ENCODE results near the gene NLN. TPM values are rescaled to one million over a fixed set of nuclear protein-coding genes. Genes with fewer than 3 reads are reported as not detected.

The NLN gene
- total RNA-seq, 4 donors from 2014 or later, result 8.7 to 11.9 (median 9.1) TPM

- H3K27me3 ChIP-seq, result no peaks in the 10 kb centered on the region
- H3K36me3 ChIP-seq, result peaks cover 0 to 37% (median 5%) of the 10 kb centered on the region in 4 donors
- H3K9me3 ChIP-seq, result no peaks in the 10 kb centered on the region
- 72% methylated on average over 2 of the region's 2 CpGs for WGBS
- no peak overlapping the region for H3K4me3 ChIP-seq
- intact Hi-C loops (cut with DNase I), result no loop called here
- peaks cover 9 to 13% (median 11%) of the 10 kb centered on the region in 4 donors for H3K4me1 ChIP-seq
- peak; percentile 17 for DNase-seq (ENCODE audit: extremely low spot score)
- no peak for TF ChIP-seq EP300 (IDR thresholded peaks at IDR 0.05)
- TF ChIP-seq CTCF (IDR thresholded peaks at IDR 0.05), result no peak
- no peak for TF ChIP-seq POLR2A (IDR thresholded peaks at IDR 0.05; ENCODE audit: low read depth)
- no peak for TF ChIP-seq POLR2AphosphoS5 (IDR thresholded peaks at IDR 0.05)
- H3K27ac ChIP-seq (replicated peaks in 1 of 4), result no peak overlapping the region
Measured at GRCh38 chr5:65797481-65797880, 75.5 kb downstream of the NLN start.

- Histone ChIP-seq H3K27ac (replicated peaks in 1 of 4) (no peak overlapping the region), H3K36me3 (peaks cover 0 to 21% (median 3%) of the 10 kb centered on the region in 4 donors), H3K27me3 (no peaks in the 10 kb centered on the region), H3K4me3 (no peak overlapping the region), H3K4me1 (peaks cover 9 to 13% (median 11%) of the 10 kb centered on the region in 4 donors), H3K9me3 (no peaks in the 10 kb centered on the region)
- no peak for TF ChIP-seq POLR2AphosphoS5 (IDR thresholded peaks at IDR 0.05)
- no peak for TF ChIP-seq POLR2A (IDR thresholded peaks at IDR 0.05; ENCODE audit: low read depth)
- no peak for TF ChIP-seq CTCF (IDR thresholded peaks at IDR 0.05)
- no peak for TF ChIP-seq EP300 (IDR thresholded peaks at IDR 0.05)
- peak; percentile 4 for DNase-seq (ENCODE audit: extremely low spot score)
- WGBS, result 96% methylated on average over 1 of the region's 1 CpG
- intact Hi-C loops (cut with DNase I), result no loop called here
Measured at GRCh38 chr5:65799857-65800256, 77.9 kb downstream of the NLN start.

- peaks cover 9 to 13% (median 11%) of the 10 kb centered on the region in 4 donors for H3K4me1 ChIP-seq
- H3K4me3 ChIP-seq, result no peak overlapping the region
- no peaks in the 10 kb centered on the region for H3K9me3 ChIP-seq
- WGBS, result 86% methylated on average over 3 of the region's 3 CpGs
- peak; percentile 64 for DNase-seq (ENCODE audit: extremely low spot score)
- no peaks in the 10 kb centered on the region for H3K27me3 ChIP-seq
- H3K36me3 ChIP-seq, result peaks cover 0 to 21% (median 3%) of the 10 kb centered on the region in 4 donors
- peak overlapping the region in 1 of 4 donors; percentile 45 for H3K27ac ChIP-seq (replicated peaks in 1 of 4)
- TF ChIP-seq EP300 (IDR thresholded peaks at IDR 0.05) (no peak), POLR2AphosphoS5 (IDR thresholded peaks at IDR 0.05) (no peak), CTCF (IDR thresholded peaks at IDR 0.05) (no peak), POLR2A (IDR thresholded peaks at IDR 0.05; ENCODE audit: low read depth) (no peak)
- intact Hi-C loops (cut with DNase I), result no loop called here
Measured at GRCh38 chr5:65800775-65801174, 78.8 kb downstream of the NLN start.

GRCh38 chr5:65801352-65801783, 79.4 kb downstream of the NLN start:
- intact Hi-C loops (cut with DNase I), result no loop called here
- Histone ChIP-seq H3K4me1 (peaks cover 9 to 13% (median 11%) of the 10 kb centered on the region in 4 donors), H3K27ac (replicated peaks in 1 of 4) (peak overlapping the region in 1 of 4 donors; percentile 45), H3K36me3 (peaks cover 0 to 21% (median 3%) of the 10 kb centered on the region in 4 donors), H3K9me3 (no peaks in the 10 kb centered on the region), H3K4me3 (no peak overlapping the region), H3K27me3 (no peaks in the 10 kb centered on the region)
- no peak for DNase-seq (ENCODE audit: extremely low spot score)
- WGBS, result 52% methylated on average over 3 of the region's 3 CpGs
- TF ChIP-seq CTCF (IDR thresholded peaks at IDR 0.05) (no peak), POLR2AphosphoS5 (IDR thresholded peaks at IDR 0.05) (no peak), EP300 (IDR thresholded peaks at IDR 0.05) (no peak), POLR2A (IDR thresholded peaks at IDR 0.05; ENCODE audit: low read depth) (no peak)

- Histone ChIP-seq H3K4me1 (peaks cover 9 to 13% (median 11%) of the 10 kb centered on the region in 4 donors), H3K36me3 (peaks cover 0 to 17% (median 3%) of the 10 kb centered on the region in 4 donors), H3K27ac (replicated peaks in 1 of 4) (no peak overlapping the region), H3K4me3 (no peak overlapping the region), H3K27me3 (no peaks in the 10 kb centered on the region), H3K9me3 (no peaks in the 10 kb centered on the region)
- 100% methylated on average over 1 of the region's 7 CpGs for WGBS
- DNase-seq (ENCODE audit: extremely low spot score), result peak; percentile 45
- TF ChIP-seq POLR2AphosphoS5 (IDR thresholded peaks at IDR 0.05), result no peak
- TF ChIP-seq POLR2A (IDR thresholded peaks at IDR 0.05; ENCODE audit: low read depth), result no peak
- no peak for TF ChIP-seq EP300 (IDR thresholded peaks at IDR 0.05)
- no peak for TF ChIP-seq CTCF (IDR thresholded peaks at IDR 0.05)
- intact Hi-C loops (cut with DNase I), result no loop called here
Measured at GRCh38 chr5:65802080-65802479, 80.1 kb downstream of the NLN start.
